HEK293 (cell line): ENCODE data around the gene RASSF9.

Source experiments
- CTCF ChIA-PET: fragments of 350-600 bp; formaldehyde crosslinking; extraction: SDS; loops from one replicate; lab custom pipeline; 2021; ENCODE audit warnings: antibody characterized with exemption; lab: Yijun Ruan, JAX
- POLR2A ChIA-PET: fragments of 300-600 bp; formaldehyde crosslinking; extraction: SDS; loops from one replicate; lab custom pipeline; 2020; ENCODE audit warnings: antibody characterized with exemption, inconsistent platforms; lab: Yijun Ruan, JAX
- H3K27ac ChIP-seq: fragments of 200-500 bp; sonication (Bioruptor generic); 2 replicates; pipeline ENCODE4 v1.5.1; 2014; ENCODE audit warnings: low read depth, low read length, control low read depth, inconsistent platforms; ENCODE audit errors: extremely low read depth
- H3K36me3 ChIP-seq, 2 experiments: fragments of 200-500 bp in 1 of 2; sonication (Bioruptor generic) in 1 of 2; 1 replicate in 1 of 2; 2 replicates in 1 of 2; pipeline ENCODE4 v1.5.1; 2014 to 2017; ENCODE audit warnings: inconsistent platforms in 2 of 2, low read length in 2 of 2; ENCODE audit not compliant: control insufficient read depth in 2 of 2, insufficient read depth in 1 of 2
- H3K4me1 ChIP-seq: fragments of 200-500 bp; sonication (Bioruptor generic); 2 replicates; pipeline ENCODE4 v1.5.1; 2014; ENCODE audit warnings: mild to moderate bottlenecking, low read length, inconsistent platforms; ENCODE audit not compliant: control insufficient read depth, insufficient read depth
- H3K4me3 ChIP-seq: 2 replicates; pipeline ENCODE4 v1.5.1; 2011; ENCODE audit warnings: low read depth, mild to moderate bottlenecking, control low read depth, low read length, moderate library complexity
- H3K9me3 ChIP-seq: fragments of 200-500 bp; sonication (Bioruptor generic); 2 replicates; pipeline ENCODE4 v1.5.1; 2014; ENCODE audit warnings: low read depth, low read length, inconsistent platforms; ENCODE audit not compliant: control insufficient read depth, insufficient read depth
- GFI1B ChIP-seq: fragments of 450-650 bp; formaldehyde crosslinking; IDR thresholded peaks from 2 replicates; pipeline ENCODE4 v1.5.1; 2016; ENCODE audit warnings: missing biosample characterization, missing genetic modification characterization
- HOXD13 ChIP-seq: sonication (generic); formaldehyde crosslinking; IDR thresholded peaks from 2 replicates; pipeline ENCODE4 v1.8.0; 2022; ENCODE audit warnings: missing genetic modification reagents, borderline replicate concordance
- OVOL3 ChIP-seq: fragments of 450-650 bp; formaldehyde crosslinking; IDR thresholded peaks from 2 replicates; pipeline ENCODE4 v1.5.1; 2016; ENCODE audit warnings: missing biosample characterization, missing genetic modification characterization
- SP2 ChIP-seq: fragments of 450-650 bp; formaldehyde crosslinking; IDR thresholded peaks from 2 replicates; pipeline ENCODE4 v1.5.1; 2016; ENCODE audit warnings: missing biosample characterization, missing genetic modification characterization
- YY1 ChIP-seq: fragments of 450-650 bp; formaldehyde crosslinking; IDR thresholded peaks from 2 replicates; pipeline ENCODE4 v1.5.1; 2018; ENCODE audit warnings: missing biosample characterization, missing genetic modification characterization
- ZBTB49 ChIP-seq: fragments of 450-650 bp; formaldehyde crosslinking; IDR thresholded peaks from 2 replicates; pipeline ENCODE4 v1.5.1; 2016; ENCODE audit warnings: missing biosample characterization, missing genetic modification characterization, low read depth
- ZNF10 ChIP-seq: fragments of 450-650 bp; formaldehyde crosslinking; IDR thresholded peaks from 2 replicates; pipeline ENCODE4 v1.5.1; 2017; ENCODE audit warnings: missing biosample characterization, missing genetic modification characterization
- ZNF155 ChIP-seq: fragments of 450-650 bp; formaldehyde crosslinking; IDR thresholded peaks from 2 replicates; pipeline ENCODE4 v1.5.1; 2016; ENCODE audit warnings: missing biosample characterization, missing genetic modification characterization
- ZNF174 ChIP-seq: fragments of 450-650 bp; formaldehyde crosslinking; IDR thresholded peaks from 2 replicates; pipeline ENCODE4 v1.5.0; 2017; ENCODE audit warnings: missing biosample characterization, mild to moderate bottlenecking, missing genetic modification characterization
- ZNF221 ChIP-seq: fragments of 450-650 bp; formaldehyde crosslinking; IDR thresholded peaks from 2 replicates; pipeline ENCODE4 v1.5.1; 2017; ENCODE audit warnings: missing biosample characterization, missing genetic modification characterization, borderline replicate concordance
- ZNF26 ChIP-seq: fragments of 450-650 bp; formaldehyde crosslinking; IDR thresholded peaks from 2 replicates; pipeline ENCODE4 v1.5.1; 2016; ENCODE audit warnings: missing biosample characterization, missing genetic modification characterization
- ZNF335 ChIP-seq: fragments of 450-650 bp; formaldehyde crosslinking; conservative IDR thresholded peaks from 2 replicates; pipeline ENCODE4 v1.5.1; 2016; ENCODE audit warnings: missing biosample characterization, missing genetic modification characterization
- ZNF350 ChIP-seq: fragments of 450-650 bp; formaldehyde crosslinking; IDR thresholded peaks from 2 replicates; pipeline ENCODE4 v1.5.0; 2017; ENCODE audit warnings: missing biosample characterization, mild to moderate bottlenecking, missing genetic modification characterization
- ZNF596 ChIP-seq: fragments of 450-650 bp; IDR thresholded peaks from 2 replicates; pipeline ENCODE4 v1.5.0; 2018; ENCODE audit warnings: missing biosample characterization, mild to moderate bottlenecking, missing genetic modification characterization, moderate library complexity
- ZNF624 ChIP-seq: fragments of 450-650 bp; formaldehyde crosslinking; IDR thresholded peaks from 2 replicates; pipeline ENCODE4 v1.5.1; 2017; ENCODE audit warnings: missing biosample characterization, missing genetic modification characterization
- TF ChIP-seq, protein P1 (sequence below): fragments of 450-650 bp; formaldehyde crosslinking; IDR thresholded peaks from 2 replicates; pipeline ENCODE4 v1.5.1; 2016; ENCODE audit warnings: missing biosample characterization, missing genetic modification characterization, borderline replicate concordance
- TF ChIP-seq, protein P2 (sequence below): fragments of 450-650 bp; formaldehyde crosslinking; IDR thresholded peaks from 2 replicates; pipeline ENCODE4 v1.5.1; 2016; ENCODE audit warnings: missing biosample characterization, missing genetic modification characterization
- TF ChIP-seq, protein P3 (sequence below): fragments of 450-650 bp; formaldehyde crosslinking; IDR thresholded peaks from 2 replicates; pipeline ENCODE4 v1.5.1; 2016; ENCODE audit warnings: missing biosample characterization, missing genetic modification characterization

RASSF9 gene

DNA sequence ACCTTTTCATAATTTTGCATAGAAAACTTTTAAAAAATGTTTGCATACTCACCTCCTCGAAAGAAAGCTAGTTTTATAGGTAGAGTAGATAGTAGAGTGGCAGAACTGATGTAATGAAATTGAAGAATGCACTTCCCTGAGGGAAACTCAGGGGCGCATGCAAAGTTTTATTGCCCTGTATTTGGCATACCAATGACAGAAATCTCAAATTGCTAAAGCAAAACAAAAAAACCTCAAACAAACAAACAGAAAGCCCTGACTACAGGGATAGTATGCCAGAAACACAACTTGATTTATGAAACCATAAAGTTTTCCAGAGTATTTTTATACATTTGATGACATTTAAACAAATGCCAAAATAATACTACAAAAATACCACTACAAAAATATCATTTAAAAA is 1.8 kb downstream of the RASSF9 start (continued):
- TF ChIP-seq, protein P1, sequence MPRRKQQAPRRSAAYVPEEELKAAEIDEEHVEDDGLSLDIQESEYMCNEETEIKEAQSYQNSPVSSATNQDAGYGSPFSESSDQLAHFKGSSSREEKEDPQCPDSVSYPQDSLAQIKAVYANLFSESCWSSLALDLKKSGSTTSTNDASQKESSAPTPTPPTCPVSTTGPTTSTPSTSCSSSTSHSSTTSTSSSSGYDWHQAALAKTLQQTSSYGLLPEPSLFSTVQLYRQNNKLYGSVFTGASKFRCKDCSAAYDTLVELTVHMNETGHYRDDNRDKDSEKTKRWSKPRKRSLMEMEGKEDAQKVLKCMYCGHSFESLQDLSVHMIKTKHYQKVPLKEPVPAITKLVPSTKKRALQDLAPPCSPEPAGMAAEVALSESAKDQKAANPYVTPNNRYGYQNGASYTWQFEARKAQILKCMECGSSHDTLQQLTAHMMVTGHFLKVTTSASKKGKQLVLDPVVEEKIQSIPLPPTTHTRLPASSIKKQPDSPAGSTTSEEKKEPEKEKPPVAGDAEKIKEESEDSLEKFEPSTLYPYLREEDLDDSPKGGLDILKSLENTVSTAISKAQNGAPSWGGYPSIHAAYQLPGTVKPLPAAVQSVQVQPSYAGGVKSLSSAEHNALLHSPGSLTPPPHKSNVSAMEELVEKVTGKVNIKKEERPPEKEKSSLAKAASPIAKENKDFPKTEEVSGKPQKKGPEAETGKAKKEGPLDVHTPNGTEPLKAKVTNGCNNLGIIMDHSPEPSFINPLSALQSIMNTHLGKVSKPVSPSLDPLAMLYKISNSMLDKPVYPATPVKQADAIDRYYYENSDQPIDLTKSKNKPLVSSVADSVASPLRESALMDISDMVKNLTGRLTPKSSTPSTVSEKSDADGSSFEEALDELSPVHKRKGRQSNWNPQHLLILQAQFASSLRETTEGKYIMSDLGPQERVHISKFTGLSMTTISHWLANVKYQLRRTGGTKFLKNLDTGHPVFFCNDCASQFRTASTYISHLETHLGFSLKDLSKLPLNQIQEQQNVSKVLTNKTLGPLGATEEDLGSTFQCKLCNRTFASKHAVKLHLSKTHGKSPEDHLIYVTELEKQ (tag by site-specific recombination): peak; percentile 95
- TF ChIP-seq ZNF596 (peak; percentile 33; the same call in 1 of the 2 replicates), ZNF624 (tag by site-specific recombination) (no peak), YY1 (no peak), OVOL3 (tag by site-specific recombination) (peak; percentile 92), ZNF221 (tag by site-specific recombination) (no peak), ZBTB49 (no peak), SP2 (tag by site-specific recombination) (0 out of 2 replicates have a peak, but pooled peaks have one; percentile 9), ZNF26 (tag by site-specific recombination) (no peak), ZNF174 (tag by site-specific recombination) (no peak), ZNF350 (tag by site-specific recombination) (no peak), ZNF10 (tag by site-specific recombination) (peak; percentile 35; the same call in 1 of the 2 replicates), GFI1B (tag by site-specific recombination) (peak; percentile 97)
- TF ChIP-seq, protein P2, sequence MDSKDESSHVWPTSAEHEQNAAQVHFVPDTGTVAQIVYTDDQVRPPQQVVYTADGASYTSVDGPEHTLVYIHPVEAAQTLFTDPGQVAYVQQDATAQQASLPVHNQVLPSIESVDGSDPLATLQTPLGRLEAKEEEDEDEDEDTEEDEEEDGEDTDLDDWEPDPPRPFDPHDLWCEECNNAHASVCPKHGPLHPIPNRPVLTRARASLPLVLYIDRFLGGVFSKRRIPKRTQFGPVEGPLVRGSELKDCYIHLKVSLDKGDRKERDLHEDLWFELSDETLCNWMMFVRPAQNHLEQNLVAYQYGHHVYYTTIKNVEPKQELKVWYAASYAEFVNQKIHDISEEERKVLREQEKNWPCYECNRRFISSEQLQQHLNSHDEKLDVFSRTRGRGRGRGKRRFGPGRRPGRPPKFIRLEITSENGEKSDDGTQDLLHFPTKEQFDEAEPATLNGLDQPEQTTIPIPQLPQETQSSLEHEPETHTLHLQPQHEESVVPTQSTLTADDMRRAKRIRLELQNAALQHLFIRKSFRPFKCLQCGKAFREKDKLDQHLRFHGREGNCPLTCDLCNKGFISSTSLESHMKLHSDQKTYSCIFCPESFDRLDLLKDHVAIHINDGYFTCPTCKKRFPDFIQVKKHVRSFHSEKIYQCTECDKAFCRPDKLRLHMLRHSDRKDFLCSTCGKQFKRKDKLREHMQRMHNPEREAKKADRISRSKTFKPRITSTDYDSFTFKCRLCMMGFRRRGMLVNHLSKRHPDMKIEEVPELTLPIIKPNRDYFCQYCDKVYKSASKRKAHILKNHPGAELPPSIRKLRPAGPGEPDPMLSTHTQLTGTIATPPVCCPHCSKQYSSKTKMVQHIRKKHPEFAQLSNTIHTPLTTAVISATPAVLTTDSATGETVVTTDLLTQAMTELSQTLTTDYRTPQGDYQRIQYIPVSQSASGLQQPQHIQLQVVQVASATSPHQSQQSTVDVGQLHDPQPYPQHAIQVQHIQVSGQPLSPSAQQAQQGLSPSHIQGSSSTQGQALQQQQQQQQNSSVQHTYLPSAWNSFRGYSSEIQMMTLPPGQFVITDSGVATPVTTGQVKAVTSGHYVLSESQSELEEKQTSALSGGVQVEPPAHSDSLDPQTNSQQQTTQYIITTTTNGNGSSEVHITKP (tag by site-specific recombination): peak; percentile 56
- TF ChIP-seq, protein P3, sequence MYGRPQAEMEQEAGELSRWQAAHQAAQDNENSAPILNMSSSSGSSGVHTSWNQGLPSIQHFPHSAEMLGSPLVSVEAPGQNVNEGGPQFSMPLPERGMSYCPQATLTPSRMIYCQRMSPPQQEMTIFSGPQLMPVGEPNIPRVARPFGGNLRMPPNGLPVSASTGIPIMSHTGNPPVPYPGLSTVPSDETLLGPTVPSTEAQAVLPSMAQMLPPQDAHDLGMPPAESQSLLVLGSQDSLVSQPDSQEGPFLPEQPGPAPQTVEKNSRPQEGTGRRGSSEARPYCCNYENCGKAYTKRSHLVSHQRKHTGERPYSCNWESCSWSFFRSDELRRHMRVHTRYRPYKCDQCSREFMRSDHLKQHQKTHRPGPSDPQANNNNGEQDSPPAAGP: no peak

GRCh38 chr12:85833579-85833978 is 2.6 kb downstream of the RASSF9 start:
- Histone ChIP-seq H3K36me3 (no peaks in the 10 kb centered on the region), H3K9me3 (no peaks in the 10 kb centered on the region), H3K27ac (no peak overlapping the region), H3K4me1 (peaks cover 54% of the 10 kb centered on the region), H3K4me3 (no peak overlapping the region)
- POLR2A ChIA-PET: no interaction called here
- CTCF ChIA-PET: no interaction called here
- TF ChIP-seq ZNF174 (tag by site-specific recombination) (no peak), ZNF26 (tag by site-specific recombination) (no peak), ZNF155 (tag by site-specific recombination) (no peak), ZNF335 (tag by site-specific recombination) (no peak), HOXD13 (CRISPR knock-in tag) (no peak)
